NCI-H2196 treated with DMSO at 0.1 percent for 48 hours (cell line): ENCODE measurements around the gene TANC1.
A peak's percentile ranks its signal among the peaks of the same experiment; 100 is the strongest.

ENCODE experiments used
- DNase-seq: peaks from one replicate; lab custom pipeline; 2025; ENCODE audit not compliant: unreplicated experiment; lab: John Stamatoyannopoulos, UW

TANC1 gene

DNA sequence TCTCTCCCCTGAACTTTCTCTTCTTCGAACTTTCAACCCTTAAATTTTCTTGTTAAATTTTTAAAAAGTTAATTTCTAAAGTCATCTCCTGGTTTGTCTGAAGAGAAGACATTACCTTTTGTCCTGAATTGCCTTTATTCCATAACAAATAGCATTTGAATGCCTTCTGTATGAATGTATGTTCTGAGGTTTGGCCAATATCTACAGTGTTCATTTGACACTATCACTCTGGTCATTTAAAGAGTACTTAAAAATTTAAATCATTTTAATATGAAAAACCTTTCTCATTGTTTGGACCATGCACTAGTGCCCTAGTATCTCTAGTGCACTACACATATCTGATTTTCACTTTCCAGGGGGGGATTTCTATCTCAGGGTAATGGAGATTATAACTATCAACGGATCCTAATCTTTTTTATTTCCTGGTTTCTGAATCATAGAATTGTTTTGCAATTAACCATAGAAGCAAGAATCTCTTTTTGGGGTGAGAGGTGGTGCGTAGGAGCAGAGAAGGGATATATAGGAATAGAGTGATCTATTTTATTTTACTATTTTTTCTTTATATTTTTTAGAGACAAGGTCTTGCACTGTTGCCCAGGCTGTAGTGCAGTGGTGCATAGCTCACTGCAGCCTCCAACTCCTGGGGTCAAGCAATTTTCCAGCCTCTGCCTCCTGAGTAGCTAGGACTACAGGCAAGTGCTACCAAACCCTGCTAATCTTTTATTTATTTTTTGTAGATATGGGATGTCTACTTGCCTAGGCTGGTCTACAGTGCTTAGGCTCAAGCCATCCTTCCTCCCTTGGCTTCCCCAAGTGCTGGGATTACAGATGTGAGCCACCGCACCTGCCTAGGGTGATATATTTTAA is 25.5 kb downstream of the TANC1 start:
- no peak for DNase-seq

DNA sequence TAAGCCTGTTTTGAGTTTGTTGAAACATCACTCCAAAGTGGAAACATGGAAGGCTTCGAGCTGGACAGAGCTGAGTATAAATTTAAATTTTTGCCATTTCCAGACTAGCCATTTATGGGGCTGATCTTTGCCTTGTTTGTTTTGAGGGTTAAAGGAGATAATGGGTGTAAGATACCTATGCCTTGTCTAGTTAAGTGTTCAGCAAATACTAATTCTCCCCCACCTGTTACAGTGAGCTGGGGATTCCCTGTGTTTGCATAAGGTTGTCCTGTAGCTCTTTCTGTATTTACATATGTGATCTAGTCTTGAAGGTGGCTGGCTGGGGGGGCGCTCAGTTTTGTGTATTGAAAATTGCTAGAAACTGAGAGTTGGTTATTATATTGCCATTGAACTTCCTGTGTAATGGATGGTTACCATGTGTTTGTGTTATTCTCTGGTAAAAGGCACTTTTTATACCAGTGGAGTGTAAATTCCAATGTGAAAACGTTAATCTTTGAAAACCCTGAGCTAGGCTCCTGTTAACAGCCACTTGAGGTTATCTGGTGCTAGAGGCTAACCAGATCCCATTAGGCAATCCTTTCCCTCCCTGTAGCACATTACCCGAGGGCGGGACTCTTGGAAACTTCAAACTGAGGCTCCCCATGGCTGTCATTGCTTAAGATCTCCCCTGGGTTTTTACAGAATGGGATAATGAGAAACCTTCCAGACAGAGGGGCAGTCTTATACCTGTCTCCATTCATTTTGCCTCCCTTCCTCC is 26.7 kb downstream of the TANC1 start:
- peak; percentile 12 for DNase-seq

DNA sequence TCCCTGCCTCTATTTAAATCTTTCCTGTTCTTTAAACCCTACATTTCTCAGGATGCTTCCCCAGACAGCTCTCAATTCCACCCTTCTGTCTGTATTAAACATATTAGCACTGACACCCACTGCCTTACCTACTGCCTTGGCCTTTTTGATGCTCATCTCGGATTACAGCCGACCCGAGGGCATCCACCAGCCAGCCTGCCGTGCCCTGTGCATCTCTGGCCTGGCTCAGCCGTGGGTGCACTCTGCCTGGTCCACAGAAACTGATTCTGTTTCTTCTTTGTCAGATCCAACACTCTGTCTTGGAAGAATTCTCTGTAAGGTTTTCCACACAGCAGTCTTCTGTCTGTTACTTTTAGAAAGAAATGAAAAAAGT is 27.2 kb downstream of the TANC1 start:
- DNase-seq = no peak

DNA sequence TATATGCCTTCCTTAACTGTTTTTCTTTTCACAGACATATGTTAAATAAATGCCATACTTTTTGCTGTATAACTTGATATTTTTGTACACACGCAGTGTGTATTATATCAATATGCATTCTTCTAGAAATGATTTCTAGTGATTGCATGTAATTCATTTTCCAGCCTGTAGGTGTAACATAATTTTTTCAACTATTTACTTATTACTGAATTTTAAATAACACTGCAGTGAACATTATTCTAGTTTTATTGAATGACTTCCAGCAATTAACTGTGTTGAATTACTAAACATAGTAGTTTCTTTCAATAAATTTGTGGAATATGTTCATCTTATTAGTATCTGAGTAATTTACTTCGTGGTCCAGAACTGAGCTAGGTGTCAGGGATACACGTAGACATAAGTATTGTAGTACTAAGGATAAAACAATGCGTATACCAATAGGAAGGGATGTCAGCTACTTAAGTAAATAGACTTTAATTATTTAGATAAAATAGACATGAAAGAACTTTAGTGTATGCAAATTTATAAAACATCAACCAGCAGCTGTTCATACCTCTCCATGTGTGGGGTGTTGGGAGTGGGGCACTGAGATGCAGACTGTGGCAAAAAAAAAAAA is 28.0 kb downstream of the TANC1 start:
- DNase-seq = no peak

DNA sequence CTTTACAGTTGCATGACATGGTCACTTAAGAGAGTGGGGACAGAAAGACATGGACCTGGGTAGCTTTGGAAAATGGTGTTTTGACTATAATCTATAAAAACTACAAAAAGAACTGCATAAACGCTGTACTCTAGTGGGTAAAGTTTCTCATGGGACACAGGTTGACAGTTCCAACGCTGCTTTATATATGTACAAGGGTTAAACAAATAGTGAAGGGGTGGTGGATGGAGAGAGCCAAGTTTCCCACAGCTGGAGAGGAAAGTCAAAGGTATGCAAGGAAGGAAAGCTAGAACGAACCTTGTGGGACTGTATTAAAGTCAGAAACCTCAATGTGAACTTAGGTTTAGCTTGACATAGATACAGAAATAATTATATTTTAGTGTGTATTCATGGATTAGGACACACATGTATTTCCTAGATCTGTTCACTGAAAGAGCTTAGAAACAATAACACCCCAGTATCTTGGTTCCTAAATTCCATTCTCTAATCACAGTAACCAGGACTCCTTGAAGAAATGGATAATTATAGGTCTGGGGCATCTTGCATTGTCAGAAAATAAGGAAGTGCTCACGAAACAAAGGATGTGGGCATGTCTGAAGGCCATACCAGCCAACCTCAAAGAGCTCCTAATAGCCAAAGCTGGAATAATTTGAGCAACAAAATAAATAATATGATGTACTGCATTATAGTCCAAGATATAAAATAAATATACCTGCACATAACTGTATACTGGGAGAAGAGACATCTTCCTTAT is 28.8 kb downstream of the TANC1 start:
- no peak for DNase-seq

DNA sequence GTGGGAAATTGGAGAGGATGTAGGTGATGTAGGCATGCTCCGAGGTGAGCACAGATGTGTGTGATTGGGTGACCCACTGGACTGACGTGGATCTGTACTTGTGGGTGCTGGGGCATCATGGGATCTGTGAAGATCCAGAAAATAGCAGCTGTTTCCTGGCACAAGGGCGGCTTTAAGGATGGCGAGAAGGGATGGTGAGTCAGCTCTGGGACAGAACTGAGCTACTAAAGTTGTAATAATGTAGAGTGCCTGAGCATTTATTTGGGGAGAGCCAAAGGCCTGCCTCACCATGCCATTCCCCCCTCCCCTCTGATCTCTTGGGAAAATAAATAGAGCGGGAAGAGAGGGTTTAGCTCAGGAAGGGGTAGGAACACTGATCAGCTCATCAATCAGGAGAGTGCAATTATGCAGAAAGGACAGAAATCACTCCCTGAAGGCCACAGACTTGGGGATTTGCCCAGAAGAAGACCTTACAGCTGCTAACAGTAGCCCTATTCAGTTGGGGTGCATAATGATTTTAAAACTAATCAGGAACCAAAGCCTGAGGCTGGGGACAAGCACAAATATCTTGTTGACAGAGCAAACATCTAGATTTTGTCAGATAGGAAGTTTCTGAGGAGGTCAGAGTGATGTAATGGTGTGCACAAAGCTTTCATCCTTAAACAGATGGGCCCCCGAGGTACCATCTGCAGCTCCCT is 30.3 kb downstream of the TANC1 start:
- DNase-seq = no peak

DNA sequence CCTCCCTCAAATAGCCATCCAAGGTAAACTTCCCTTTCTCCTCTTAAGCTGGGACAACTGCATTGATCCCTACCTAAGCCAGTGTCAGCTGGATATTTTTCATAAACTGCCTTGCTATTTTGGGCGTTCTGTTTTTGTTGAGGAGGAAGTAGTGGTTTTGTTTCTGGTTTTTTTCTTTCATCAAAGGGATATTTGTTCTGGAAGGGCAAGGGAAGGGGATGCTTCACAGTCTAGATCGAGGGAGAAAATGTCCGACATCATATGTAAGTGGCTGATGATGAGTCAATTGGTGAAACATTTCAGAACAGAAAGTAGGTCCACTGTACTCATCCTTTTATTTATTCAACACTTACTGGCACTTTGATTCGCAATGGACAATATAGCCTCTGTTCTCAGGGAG is 31.0 kb downstream of the TANC1 start:
- DNase-seq = no peak

DNA sequence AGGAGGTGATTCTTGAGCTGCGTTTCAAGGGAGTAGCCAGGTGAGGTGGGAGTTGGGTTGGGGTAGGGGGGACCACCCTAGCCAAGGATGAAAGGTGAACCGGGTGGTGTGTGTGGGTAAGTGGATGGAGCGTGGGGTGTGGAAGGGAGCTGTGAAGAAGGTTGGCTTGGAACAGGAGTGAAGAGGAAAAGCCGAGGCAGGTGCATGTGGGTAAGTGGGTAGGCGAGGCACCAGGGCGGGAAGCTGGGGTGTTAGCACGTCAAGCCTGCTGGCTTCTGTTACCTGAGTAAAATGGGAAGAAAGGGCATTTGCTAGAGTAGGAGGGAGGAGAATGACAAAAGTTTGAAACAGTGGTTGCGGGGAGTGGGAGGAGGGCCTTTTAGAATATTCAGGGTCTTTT is 31.6 kb downstream of the TANC1 start:
- no peak for DNase-seq

DNA sequence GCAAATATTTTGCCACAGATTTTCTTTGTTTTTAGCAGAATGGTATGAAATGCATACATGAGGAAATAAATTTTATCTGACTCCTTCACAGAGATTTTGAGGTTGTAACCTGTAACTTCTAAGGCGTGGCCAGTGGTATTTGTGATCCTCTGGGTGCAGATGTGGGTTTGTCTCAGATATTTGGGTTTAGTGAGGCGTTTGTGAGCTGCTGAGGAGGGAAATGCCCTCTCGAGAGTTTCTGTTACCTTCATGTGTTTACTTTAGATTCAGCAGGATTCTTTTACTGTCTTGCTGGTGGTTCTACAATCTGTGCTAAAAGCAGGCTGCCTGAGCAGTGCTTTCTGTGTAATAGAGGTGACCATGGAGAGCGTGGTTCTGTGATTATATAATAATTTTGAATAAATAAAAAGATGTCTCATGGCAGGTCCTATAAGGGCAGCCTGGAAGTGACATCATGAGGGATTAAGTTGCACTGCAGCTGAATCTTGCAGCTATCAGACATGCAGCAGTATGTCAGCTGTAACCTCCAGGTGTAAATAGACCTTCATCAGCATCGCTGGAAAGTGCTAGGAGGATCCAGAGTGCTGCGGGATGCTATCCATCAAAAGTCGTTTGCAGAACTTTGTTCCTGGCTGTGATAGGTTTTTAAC is 34.1 kb downstream of the TANC1 start:
- DNase-seq = no peak

DNA sequence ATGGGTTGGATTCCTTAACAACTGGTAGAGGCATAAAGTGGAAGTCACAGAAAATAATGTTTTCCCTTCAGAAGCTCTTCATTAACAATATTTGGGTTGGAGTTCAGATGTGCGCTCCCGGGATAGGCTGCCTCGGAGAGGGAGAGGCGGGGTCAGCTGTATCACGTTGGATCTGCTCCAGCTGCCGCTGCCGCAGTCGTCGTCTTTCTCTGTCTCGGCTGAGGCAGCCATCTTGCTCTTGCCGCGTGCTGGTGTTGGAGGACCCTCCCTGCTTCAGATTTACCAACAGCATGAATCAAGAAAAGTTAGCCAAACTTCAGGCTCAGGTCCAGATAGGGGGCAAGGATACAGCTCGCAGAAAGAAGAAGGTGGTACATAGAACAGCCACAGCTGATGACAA is 35.1 kb downstream of the TANC1 start:
- DNase-seq = no peak

DNA sequence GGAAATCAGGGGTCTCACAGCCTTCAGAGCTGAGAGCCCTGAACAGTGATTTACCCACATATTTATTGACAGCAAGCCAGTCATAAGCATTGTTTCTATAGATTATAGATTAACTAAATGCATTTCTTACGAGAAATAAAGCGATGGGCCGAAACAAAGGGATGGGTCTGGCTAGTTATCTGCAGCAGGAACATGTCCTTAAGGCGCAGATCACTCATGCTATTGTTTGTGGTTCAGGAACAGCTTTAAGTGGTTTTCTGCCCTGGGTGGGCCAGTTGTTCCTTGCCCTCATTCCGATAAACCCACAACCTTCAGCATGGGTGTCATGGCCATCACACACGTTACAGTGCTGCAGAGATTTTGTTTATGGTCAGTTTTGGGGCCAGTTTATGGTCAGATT is 36.4 kb downstream of the TANC1 start:
- DNase-seq = no peak

DNA sequence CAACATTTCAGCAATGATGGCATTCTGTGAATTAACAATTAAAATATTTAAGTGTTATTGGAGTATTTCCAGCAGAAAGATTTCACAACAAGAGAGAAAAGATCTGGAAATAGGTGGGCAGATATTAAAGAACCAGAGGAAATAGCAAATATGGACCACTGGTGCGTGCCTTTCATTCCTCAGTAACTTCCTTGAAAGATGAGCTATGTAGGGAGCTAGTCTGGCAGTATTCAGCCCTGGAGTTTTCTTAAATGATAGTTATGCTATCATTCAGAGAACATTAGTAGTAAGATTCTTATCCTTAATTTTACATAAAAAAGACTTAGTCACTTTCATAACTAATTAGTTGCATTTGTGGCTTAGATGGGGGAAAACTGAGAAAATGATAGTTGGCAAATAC is 41.5 kb downstream of the TANC1 start:
- no peak for DNase-seq

DNA sequence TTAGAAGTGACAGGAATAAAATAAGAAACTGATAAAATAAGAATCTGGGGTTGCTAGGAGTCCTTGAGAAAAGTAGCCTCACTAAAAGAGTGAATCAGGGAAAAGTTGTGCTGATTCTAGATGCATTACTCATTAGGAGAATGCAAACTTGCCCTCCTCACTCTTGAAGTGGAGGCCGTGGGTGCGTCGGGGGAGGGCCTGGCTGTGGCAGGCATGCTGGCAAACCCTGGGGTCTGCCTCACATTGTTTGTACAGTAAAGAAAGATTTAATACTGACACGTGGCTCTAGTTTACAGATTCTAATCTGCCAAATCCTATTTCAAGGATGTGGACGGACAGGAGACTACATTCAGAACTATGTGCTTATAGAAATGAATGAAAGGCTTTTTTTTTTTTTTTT is 41.9 kb downstream of the TANC1 start:
- DNase-seq = no peak

DNA sequence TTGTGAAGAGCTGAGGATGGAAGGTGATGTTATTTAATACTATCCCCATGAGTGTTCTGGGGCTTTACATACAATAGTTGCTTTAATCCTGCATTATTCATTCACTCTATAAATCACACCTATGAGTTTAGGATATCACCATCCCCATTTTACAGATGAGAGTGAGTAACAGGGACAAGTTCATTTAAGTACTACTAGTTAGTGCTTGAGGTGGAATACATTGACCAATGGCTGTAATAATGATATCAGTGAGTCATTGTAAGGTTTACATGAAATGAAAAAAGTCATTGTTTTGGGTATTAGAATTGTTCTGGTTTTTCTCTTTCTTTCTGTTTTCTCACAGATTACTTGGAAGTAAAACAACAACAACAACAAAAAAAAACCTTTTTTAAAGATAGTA is 42.5 kb downstream of the TANC1 start:
- no peak for DNase-seq

DNA sequence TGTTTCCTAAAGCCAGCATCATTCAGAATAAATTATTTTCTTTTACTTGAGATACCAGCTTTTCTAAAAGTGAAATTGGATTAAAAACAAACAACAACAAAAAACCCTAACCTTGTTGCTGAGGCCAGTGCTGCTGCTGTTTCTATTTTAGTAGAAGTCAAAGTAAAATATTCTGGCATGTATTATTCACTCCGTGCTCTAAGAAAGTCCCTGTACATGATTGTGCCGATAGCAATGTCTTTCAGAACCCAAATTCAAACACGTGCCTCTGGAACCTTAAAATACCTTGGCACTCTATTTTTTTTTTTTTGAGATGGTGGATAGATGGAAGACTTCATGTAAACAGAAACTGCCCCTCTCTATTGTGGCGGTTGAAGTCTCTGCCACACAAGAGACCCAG is 43.7 kb downstream of the TANC1 start:
- no peak for DNase-seq

DNA sequence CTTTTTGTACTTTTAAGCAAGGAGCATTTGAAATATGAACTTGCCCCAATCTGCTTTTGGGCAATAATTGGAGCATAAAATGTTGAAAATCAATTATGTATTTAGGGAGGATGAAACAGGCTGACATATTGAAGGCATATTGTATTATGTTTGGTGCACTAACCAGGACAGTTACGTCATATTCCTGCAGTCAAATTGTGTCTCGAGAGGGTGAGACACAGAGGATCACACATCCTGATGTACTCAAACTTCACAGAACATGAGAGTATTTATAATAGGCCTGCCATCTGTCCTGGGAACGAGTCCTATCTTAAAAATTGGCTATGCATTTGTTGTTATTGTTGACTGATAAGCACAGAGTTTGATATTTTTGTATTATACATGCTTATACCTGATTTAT is 44.7 kb downstream of the TANC1 start:
- no peak for DNase-seq

DNA sequence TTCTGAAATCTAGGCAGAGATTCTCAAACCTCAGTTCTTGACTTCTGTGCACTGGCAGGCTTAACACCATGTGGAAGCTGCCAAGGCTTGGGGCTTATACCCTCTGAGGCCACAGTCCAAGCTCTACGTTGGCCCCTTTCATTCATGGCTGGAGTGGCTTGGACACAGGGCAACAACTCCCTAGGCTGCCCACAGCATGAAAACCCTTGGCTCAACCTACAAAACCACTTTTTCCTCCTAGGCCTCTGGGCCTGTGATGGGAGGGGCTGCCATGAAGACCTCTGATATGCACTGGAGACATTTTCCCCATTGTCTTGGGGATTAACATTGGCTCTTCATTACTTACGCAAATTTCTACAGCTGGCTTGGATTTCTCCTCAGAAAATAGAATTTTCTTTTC is 46.7 kb downstream of the TANC1 start:
- no peak for DNase-seq

DNA sequence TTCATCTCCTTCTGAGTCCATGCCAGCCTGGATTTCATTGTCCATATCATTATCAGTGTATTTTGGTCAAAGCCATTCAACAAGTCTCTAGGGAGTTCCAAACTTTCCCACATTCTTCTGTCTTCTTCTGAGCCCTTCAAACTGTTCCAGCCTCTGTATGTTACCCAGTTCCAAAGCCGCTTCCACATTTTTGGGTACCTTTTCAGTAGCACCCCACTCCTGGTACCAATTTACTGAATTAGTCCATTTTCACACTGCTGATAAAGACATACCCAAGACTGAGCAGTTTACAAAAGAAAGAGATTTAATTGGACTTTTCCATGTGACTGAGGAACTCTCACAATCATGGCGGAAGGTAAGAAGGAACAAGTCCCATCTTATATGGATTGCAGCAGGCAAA is 47.4 kb downstream of the TANC1 start:
- DNase-seq = no peak

DNA sequence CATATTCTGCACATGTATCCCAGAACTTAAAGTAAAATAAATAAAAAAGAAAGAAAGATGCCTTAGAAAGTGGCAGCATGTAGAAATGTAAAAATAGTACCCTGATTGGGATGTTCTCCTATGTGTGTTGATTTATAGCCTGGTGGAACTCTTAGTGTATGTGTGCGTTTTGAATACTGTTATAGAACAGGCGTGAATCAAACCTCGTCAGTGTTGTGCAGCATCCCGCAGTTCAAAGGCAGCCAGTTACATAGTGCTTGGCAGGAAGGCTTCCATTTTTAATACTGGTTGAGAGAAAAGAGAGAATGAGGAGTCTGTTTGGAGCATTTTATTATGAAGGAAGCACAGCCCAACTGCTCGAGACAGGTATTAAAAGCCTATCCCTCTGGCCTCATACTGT is 49.4 kb downstream of the TANC1 start:
- DNase-seq = no peak

DNA sequence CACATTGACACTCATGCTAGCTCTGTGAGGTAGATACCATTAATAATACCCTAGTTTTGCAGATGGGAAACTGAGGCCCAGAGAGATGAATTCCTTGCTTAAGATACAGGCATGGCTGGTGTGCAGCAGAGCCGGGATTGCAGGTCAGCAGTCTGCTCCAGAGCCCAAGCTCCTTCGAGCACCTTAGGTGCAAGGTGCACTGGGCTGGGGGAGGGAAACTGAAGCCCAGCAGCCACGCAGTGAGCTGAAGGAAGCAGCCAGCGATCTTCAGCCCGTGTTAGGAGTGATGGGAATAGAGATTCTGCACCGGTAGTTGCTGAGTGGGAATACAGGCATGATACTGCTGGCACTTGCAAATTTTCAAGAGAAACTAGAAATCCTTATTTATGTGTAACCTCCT is 50.6 kb downstream of the TANC1 start:
- DNase-seq = no peak
